ENCODE data around the gene SMCP.

Gene SMCP

DNA sequence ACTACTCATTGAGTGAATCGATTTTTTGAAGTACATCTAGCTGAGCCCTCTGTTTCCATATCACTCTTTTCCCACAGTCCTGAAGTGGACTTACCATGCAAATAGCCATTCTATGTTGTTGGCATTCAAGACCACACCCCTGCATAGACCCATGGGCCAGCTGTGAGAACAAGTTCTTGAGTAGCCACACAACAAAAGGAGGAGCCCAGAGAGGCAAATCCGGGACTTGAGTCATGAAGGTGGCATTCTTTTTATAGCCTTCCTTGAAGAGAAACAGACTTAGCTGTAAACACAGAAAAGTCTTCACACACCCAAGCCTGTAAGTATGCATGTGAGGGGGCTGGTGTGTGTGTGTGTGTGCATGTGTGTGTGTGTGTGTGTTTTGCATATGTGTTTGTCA lies 55.1 kb downstream of the SMCP start:
- no peak for DNase-seq (ENCODE audit: low read depth)
- no peak overlapping the region for H3K4me3 ChIP-seq (replicated peaks; ENCODE audit: low read depth, low read length)
- TF ChIP-seq, protein P1, sequence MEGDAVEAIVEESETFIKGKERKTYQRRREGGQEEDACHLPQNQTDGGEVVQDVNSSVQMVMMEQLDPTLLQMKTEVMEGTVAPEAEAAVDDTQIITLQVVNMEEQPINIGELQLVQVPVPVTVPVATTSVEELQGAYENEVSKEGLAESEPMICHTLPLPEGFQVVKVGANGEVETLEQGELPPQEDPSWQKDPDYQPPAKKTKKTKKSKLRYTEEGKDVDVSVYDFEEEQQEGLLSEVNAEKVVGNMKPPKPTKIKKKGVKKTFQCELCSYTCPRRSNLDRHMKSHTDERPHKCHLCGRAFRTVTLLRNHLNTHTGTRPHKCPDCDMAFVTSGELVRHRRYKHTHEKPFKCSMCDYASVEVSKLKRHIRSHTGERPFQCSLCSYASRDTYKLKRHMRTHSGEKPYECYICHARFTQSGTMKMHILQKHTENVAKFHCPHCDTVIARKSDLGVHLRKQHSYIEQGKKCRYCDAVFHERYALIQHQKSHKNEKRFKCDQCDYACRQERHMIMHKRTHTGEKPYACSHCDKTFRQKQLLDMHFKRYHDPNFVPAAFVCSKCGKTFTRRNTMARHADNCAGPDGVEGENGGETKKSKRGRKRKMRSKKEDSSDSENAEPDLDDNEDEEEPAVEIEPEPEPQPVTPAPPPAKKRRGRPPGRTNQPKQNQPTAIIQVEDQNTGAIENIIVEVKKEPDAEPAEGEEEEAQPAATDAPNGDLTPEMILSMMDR (IDR thresholded peaks at IDR 0.05; ENCODE audit: low read length, missing control alignments), result no peak

Measured in fibroblast of pulmonary artery (primary cell).